Spleen (tissue), 11 donors: ENCODE data around the gene TMEM108. TPM values are rescaled to one million over a fixed set of nuclear protein-coding genes. Genes with fewer than 3 reads are reported as not detected.

Experiments used
- DNase-seq: peaks from one replicate; pipeline ENCODE4 v3.0.0-alpha.2; 2020
- H3K27ac ChIP-seq, 8 donors: fragments of 200-600 bp; sonication (generic) in 7 of 8; 1 replicate in 4 of 8; 2 replicates in 4 of 8; pipeline versions ENCODE4 v1.5.0 to v1.8.0; 2016 to 2021; ENCODE audit warnings: inconsistent platforms in 4 of 8, mild to moderate bottlenecking in 4 of 8, moderate library complexity in 1 of 8
- H3K27me3 ChIP-seq, 7 donors: fragments of 200-600 bp; sonication (generic) in 6 of 7; replicated peaks in 1 of 7; 1 replicate in 4 of 7; 2 replicates in 3 of 7; pipeline versions ENCODE4 v1.5.0 to v1.8.0; 2016 to 2021; ENCODE audit warnings: inconsistent platforms in 3 of 7, mild to moderate bottlenecking in 1 of 7
- H3K36me3 ChIP-seq, 6 donors: fragments of 200-600 bp; sonication (generic) in 5 of 6; 1 replicate in 4 of 6; 2 replicates in 2 of 6; pipeline versions ENCODE4 v1.5.0 to v1.8.0; 2016 to 2021; ENCODE audit warnings: inconsistent platforms in 2 of 6
- H3K4me1 ChIP-seq, 6 donors: fragments of 200-600 bp; sonication (generic) in 5 of 6; 1 replicate in 3 of 6; 2 replicates in 3 of 6; pipeline versions ENCODE4 v1.5.0 to v1.8.0; 2016 to 2021; ENCODE audit warnings: inconsistent platforms in 3 of 6
- H3K4me3 ChIP-seq, 8 donors: fragments of 200-600 bp; sonication (generic) in 7 of 8; 1 replicate in 4 of 8; 2 replicates in 4 of 8; pipeline versions ENCODE4 v1.5.0 to v1.8.0; 2016 to 2021; ENCODE audit warnings: inconsistent platforms in 4 of 8, mild to moderate bottlenecking in 4 of 8, moderate library complexity in 2 of 8
- H3K9me3 ChIP-seq, 8 donors: fragments of 200-600 bp; sonication (generic) in 7 of 8; 1 replicate in 4 of 8; 2 replicates in 4 of 8; pipeline versions ENCODE4 v1.5.0 to v1.8.0; 2016 to 2021; ENCODE audit warnings: inconsistent platforms in 4 of 8
- POLR2A ChIP-seq, 3 donors: fragments of 450-650 bp; IDR thresholded peaks; one replicate each; pipeline ENCODE4 v1.5.1; 2017; ENCODE audit warnings: antibody characterized with exemption in 3 of 3, mild to moderate bottlenecking in 1 of 3
- POLR2AphosphoS5 ChIP-seq, 3 donors: sonication (generic); formaldehyde crosslinking; IDR thresholded peaks; one replicate each; pipeline ENCODE4 v1.5.1; 2017; ENCODE audit warnings: antibody characterized with exemption in 3 of 3
- WGBS, 5 donors: extraction: QIAGEN DNeasy Blood & Tissue Kit in 3 of 5; methylation state at CpG; one replicate each; pipeline versions ENCODE4 v1.1.5 to v1.1.7; 2013 to 2018; 5-methylcytosine and 5-hydroxymethylcytosine counted together
- intact Hi-C: fragments of 100-400 bp; cut with DNase I; formaldehyde crosslinking; loops from one replicate; pipeline ENCODE4 v1.15.0; 2023; ENCODE audit warnings: low total_unique reads
- polyA plus RNA-seq, 3 donors: library from polyadenylated mRNA; stranded (reverse); fragments of 200-250 nt; gene quantifications; one replicate each; pipeline ENCODE4 v1.2.1, GENCODE V29; 2013
- total RNA-seq, 7 donors: library from RNA; depleted of rRNA in 3 of 7; stranded (reverse); fragments of >200 nt in 3 of 7; fragmentation: NEBNext Ultra II Directional in 4 of 7; extraction: Animal tissue kit (Norgen Biotek cat#: 25700) in 4 of 7; gene quantifications; one replicate each; pipeline versions ENCODE4 v1.1.0 to v1.2.1, GENCODE V29; 2016 to 2021
- TF ChIP-seq, protein P1 (sequence below), 11 experiments: fragments of 200-600 bp in 7 of 11; fragments of 450-650 bp in 4 of 11; sonication (generic) in 4 of 11; IDR thresholded peaks in 8 of 11; conservative IDR thresholded peaks in 3 of 11; 1 replicate in 7 of 11; 2 replicates in 4 of 11; pipeline versions ENCODE4 v1.4.0 to v1.8.0; 2016 to 2021; ENCODE audit warnings: antibody characterized with exemption in 11 of 11, inconsistent platforms in 4 of 11, mild to moderate bottlenecking in 1 of 11
- donor health status: healthy with polysubstance abuse.
- donor health status: DM: no; HTN: no; CAD: no; lungs with moderate emphysema.
- donor health status: DM: no; HTN: no; CAD: no.
- donor health status: Bipolar disorder and iron deficiency.
- donor health status: healthy.
- donor health status: DM: no; HTN: no; CAD: no.
- donor health status: DM: yes; HTN: yes; CAD: no.

Gene TMEM108
- total and polyA plus RNA-seq, 10 donors, result 0.20 to 4.0 (median 1.1) TPM

DNA sequence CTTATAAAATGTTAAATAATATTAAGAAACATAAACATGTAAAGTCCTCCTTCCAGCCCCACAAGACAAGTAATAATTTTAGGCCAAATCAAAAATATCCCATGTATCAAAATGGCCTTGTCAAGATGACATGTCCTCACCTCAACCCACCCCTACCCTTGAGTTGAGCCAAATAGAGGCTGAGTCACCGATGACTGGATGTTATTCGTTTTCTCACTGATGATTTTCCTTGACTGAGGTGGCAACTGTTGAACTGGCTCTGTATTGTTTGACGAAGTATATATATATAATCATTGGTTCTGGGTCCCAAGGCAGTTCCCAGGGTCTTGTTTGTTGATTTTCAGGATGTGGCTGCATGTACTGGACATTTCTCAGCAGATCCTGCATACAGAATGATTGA lies 75.3 kb downstream of the TMEM108 start:
- 71 to 84% (median 73%) methylated on average over 3 of the region's 3 CpGs for WGBS, 5 donors
- DNase-seq, result no peak
- Histone ChIP-seq H3K36me3 (no peaks in the 10 kb centered on the region), H3K27me3 (no peaks in the 10 kb centered on the region), H3K9me3 (no peaks in the 10 kb centered on the region), H3K27ac (no peak overlapping the region), H3K4me1 (no peaks in the 10 kb centered on the region), H3K4me3 (no peak overlapping the region)
- intact Hi-C loops, result no loop called here
- TF ChIP-seq, protein P1, sequence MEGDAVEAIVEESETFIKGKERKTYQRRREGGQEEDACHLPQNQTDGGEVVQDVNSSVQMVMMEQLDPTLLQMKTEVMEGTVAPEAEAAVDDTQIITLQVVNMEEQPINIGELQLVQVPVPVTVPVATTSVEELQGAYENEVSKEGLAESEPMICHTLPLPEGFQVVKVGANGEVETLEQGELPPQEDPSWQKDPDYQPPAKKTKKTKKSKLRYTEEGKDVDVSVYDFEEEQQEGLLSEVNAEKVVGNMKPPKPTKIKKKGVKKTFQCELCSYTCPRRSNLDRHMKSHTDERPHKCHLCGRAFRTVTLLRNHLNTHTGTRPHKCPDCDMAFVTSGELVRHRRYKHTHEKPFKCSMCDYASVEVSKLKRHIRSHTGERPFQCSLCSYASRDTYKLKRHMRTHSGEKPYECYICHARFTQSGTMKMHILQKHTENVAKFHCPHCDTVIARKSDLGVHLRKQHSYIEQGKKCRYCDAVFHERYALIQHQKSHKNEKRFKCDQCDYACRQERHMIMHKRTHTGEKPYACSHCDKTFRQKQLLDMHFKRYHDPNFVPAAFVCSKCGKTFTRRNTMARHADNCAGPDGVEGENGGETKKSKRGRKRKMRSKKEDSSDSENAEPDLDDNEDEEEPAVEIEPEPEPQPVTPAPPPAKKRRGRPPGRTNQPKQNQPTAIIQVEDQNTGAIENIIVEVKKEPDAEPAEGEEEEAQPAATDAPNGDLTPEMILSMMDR (IDR thresholded peaks at IDR 0.05 in 8 of 11, conservative IDR thresholded peaks at IDR 0.05 in 3 of 11), result no peak
- TF ChIP-seq POLR2AphosphoS5 (IDR thresholded peaks at IDR 0.05) (no peak), POLR2A (IDR thresholded peaks at IDR 0.05) (no peak)

DNA sequence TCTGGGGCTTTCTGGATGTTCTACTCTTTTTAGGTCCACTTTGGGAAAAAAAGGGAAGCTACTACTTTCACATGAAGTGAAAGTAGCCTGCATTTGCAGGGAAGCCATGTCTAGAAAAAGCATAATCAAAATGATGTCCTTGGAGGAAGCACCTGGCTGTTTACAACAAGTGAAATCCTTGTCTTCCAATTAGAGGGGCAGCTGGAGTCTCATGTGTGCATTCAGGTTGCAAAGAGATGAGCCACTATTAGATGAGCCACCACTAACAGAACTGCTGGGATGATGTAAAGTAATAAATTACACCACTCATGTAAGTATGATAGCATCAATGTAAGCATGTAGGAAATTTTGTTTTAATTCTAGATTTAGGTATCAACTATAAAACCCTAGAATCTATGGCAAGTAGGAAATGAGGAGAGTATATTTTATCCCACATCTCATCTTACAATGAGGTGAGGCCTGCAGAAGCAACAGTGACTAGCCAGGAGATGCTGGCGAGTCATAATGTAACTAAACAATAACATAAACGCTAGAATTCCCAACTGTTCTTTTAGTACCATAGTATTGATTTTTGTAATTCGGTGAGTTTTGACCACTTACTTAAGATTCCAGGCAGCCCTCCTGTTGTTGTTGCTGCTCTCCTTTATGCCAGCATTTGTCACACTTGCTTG lies 75.9 kb downstream of the TMEM108 start:
- WGBS, 5 donors, result 89 to 97% (median 93%) methylated on average over 3 of the region's 3 CpGs
- no peak overlapping the region for H3K27ac ChIP-seq
- H3K4me3 ChIP-seq, result no peak overlapping the region
- no peaks in the 10 kb centered on the region for H3K9me3 ChIP-seq
- intact Hi-C loops, result no loop called here
- no peak for DNase-seq
- no peaks in the 10 kb centered on the region for H3K27me3 ChIP-seq
- TF ChIP-seq POLR2A (IDR thresholded peaks at IDR 0.05) (no peak), POLR2AphosphoS5 (IDR thresholded peaks at IDR 0.05) (no peak)
- TF ChIP-seq, protein P1 (IDR thresholded peaks at IDR 0.05 in 8 of 11, conservative IDR thresholded peaks at IDR 0.05 in 3 of 11), result no peak
- no peaks in the 10 kb centered on the region for H3K36me3 ChIP-seq
- H3K4me1 ChIP-seq, result no peaks in the 10 kb centered on the region

DNA sequence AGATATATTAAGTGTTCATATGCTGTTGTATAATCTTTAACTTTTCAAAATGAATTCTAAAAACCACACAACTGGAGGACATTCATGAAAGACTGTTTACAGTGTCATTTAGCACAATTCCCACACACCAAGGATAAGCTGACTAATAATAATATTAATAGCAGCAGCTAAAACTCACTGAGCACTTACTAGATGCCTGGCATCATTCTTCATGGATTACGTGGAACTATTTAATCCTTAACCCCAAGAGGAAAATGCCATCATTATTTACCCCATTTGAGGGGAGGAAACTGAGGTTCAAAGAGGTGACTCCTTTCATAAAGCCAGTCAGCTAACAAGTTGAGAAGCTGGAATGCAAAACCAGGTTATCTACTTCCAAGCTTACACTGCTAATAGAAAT lies 77.0 kb downstream of the TMEM108 start:
- Histone ChIP-seq H3K4me3 (no peak overlapping the region), H3K9me3 (no peaks in the 10 kb centered on the region), H3K4me1 (no peaks in the 10 kb centered on the region), H3K27me3 (no peaks in the 10 kb centered on the region), H3K27ac (no peak overlapping the region), H3K36me3 (no peaks in the 10 kb centered on the region)
- TF ChIP-seq POLR2AphosphoS5 (IDR thresholded peaks at IDR 0.05) (no peak), POLR2A (IDR thresholded peaks at IDR 0.05) (no peak)
- TF ChIP-seq, protein P1 (IDR thresholded peaks at IDR 0.05 in 8 of 11, conservative IDR thresholded peaks at IDR 0.05 in 3 of 11), result no peak
- DNase-seq, result no peak
- intact Hi-C loops, result no loop called here
- WGBS, 5 donors, result 79 to 91% (median 86%) methylated on average over 1 of the region's 1 CpG

DNA sequence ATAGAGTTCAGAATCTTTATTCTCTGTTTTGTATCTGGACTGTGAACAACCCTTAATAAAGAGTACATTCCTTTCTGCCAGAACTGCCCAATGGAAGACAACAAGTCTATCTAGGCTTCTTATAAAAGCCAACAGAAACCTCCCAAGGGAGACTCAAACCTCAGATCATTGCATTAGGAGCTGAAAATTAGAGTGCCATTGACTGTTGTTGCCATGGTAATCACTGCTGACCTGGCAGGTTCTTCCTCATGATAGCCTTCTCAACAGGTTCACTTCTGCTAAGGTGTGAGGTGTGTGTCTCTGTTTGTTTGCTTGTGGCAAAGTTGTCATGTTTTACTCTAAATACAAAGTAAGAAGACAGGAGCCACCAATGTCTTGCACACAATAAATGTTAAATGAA lies 79.2 kb downstream of the TMEM108 start:
- H3K27me3 ChIP-seq, result no peaks in the 10 kb centered on the region
- TF ChIP-seq, protein P1 (IDR thresholded peaks at IDR 0.05 in 8 of 11, conservative IDR thresholded peaks at IDR 0.05 in 3 of 11), result no peak
- TF ChIP-seq POLR2A (IDR thresholded peaks at IDR 0.05) (no peak), POLR2AphosphoS5 (IDR thresholded peaks at IDR 0.05) (no peak)
- no peak overlapping the region for H3K27ac ChIP-seq
- H3K4me1 ChIP-seq, result peaks cover 0 to 7% (median 0%) of the 10 kb centered on the region in 6 donors
- no peak for DNase-seq
- no peaks in the 10 kb centered on the region for H3K36me3 ChIP-seq
- no peak overlapping the region for H3K4me3 ChIP-seq
- intact Hi-C loops, result no loop called here
- no peaks in the 10 kb centered on the region for H3K9me3 ChIP-seq
